Heart left ventricle (tissue), 13 donors: Measurements from ENCODE around the gene PLPP1.

Source experiments
- POLR2A ChIP-seq, 2 donors: fragments of 450-650 bp; IDR thresholded peaks; one replicate each; pipeline ENCODE4 v1.6.1; 2017; ENCODE audit warnings: antibody characterized with exemption in 2 of 2, mild to moderate bottlenecking in 2 of 2, moderate library complexity in 2 of 2
- TF ChIP-seq, protein P1 (sequence below), 12 donors: fragments of 200-600 bp; sonication (generic) in 4 of 12; IDR thresholded peaks; one replicate each; pipeline versions ENCODE4 v1.5.0 to v1.8.0; 2018 to 2022; ENCODE audit warnings: antibody characterized with exemption in 12 of 12, mild to moderate bottlenecking in 5 of 12
- donor health status: ischemic (EF 13 %, LVEDD 7.1; RV severe dilation, severe dysfunction).
- donor health status: DM: no; HTN: yes; CAD: no.
- donor health status: DM: no; HTN: no; CAD: no.
- donor health status: ischemic (EF 25% LVEDD 6.9; RV normal size, moderate dysfunction).
- donor health status: ischemic (EF 25% LVEDD 5.7; RV mildly dilated, moderate dysfunction).
- donor health status: ischemic (EF 35%, LVEDD 5.7; RV mildly dilated, moderate dysfunction).
- donor health status: nonischemic (EF 11% LVEDD 7.7; RV severe dilation, severe dysfunction).
- donor health status: DM: yes; HTN: yes; CAD: no.
- donor health status: PGD.
- donor health status: ischemic (EF 29% LVEDD 5.4; RV normal size, mild dysfunction).
- donor health status: nonischemic (EF 23%, LVEDD 6.1; RV moderate dilation, normal function).

DNA sequence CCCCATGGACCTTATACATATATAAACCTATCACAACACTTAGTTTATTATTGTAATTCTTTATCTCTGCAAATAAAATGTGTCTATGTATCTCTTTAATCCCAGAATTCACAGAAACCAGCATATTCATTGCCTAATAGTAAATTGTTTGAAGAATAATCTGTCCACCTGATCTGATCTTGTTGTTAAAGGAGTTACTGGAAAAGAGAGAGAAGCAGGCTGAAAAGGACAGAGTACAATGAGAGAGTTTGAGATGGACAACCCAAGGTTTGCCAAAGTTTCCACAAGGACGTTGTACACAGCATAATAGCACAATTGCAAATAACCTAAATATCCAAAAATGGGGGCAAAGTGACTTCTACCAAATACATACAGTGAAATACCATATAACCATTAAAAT is 23.8 kb downstream of the PLPP1 start:
- TF ChIP-seq, protein P1, sequence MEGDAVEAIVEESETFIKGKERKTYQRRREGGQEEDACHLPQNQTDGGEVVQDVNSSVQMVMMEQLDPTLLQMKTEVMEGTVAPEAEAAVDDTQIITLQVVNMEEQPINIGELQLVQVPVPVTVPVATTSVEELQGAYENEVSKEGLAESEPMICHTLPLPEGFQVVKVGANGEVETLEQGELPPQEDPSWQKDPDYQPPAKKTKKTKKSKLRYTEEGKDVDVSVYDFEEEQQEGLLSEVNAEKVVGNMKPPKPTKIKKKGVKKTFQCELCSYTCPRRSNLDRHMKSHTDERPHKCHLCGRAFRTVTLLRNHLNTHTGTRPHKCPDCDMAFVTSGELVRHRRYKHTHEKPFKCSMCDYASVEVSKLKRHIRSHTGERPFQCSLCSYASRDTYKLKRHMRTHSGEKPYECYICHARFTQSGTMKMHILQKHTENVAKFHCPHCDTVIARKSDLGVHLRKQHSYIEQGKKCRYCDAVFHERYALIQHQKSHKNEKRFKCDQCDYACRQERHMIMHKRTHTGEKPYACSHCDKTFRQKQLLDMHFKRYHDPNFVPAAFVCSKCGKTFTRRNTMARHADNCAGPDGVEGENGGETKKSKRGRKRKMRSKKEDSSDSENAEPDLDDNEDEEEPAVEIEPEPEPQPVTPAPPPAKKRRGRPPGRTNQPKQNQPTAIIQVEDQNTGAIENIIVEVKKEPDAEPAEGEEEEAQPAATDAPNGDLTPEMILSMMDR (IDR thresholded peaks at IDR 0.05), result no peak
- no peak for TF ChIP-seq POLR2A (IDR thresholded peaks at IDR 0.05)
